Brain pericyte (primary cell): Measurements from ENCODE around the gene STAG2.
"Not testable (repeated sequence)": the region's sequence is repeated elsewhere in the genome, so short reads cannot be mapped to it uniquely, and the experiment has no call there.

Source experiments
- DNase-seq: peaks from one replicate; pipeline ENCODE4 v3.0.0-alpha.2; 2012; ENCODE audit warnings: low read depth, low spot score

The STAG2 gene

GRCh38 chrX:124033821-124034220 lies 72.3 kb downstream of the STAG2 start:
- DNase-seq, result no peak

GRCh38 chrX:124035657-124036056 lies 74.2 kb downstream of the STAG2 start:
- DNase-seq, result no peak

- no peak for DNase-seq
Measured at GRCh38 chrX:124042042-124042441, 80.5 kb downstream of the STAG2 start.

- no peak for DNase-seq
Measured at GRCh38 chrX:124045109-124045508, 83.6 kb downstream of the STAG2 start.

GRCh38 chrX:124084417-124084816 lies 122.9 kb downstream of the STAG2 start:
- DNase-seq, result not testable (repeated sequence)

- DNase-seq, result no peak
Measured at GRCh38 chrX:124085063-124085462, 123.6 kb downstream of the STAG2 start.

GRCh38 chrX:124086411-124086810 lies 124.9 kb downstream of the STAG2 start:
- DNase-seq, result no peak

- no peak for DNase-seq
Measured at GRCh38 chrX:124087000-124087746, 125.7 kb downstream of the STAG2 start.

GRCh38 chrX:124093222-124093621 lies 131.7 kb downstream of the STAG2 start:
- DNase-seq, result no peak

GRCh38 chrX:124097116-124097515 lies 135.6 kb downstream of the STAG2 start:
- DNase-seq, result no peak

- DNase-seq, result no peak
Measured at GRCh38 chrX:124098089-124098488, 136.6 kb downstream of the STAG2 start.

GRCh38 chrX:124103966-124104365 lies 142.5 kb downstream of the STAG2 start:
- no peak for DNase-seq

- DNase-seq, result not testable (repeated sequence)
Measured at GRCh38 chrX:124104512-124104911, 143.0 kb downstream of the STAG2 start.

GRCh38 chrX:124113621-124114600 lies 152.4 kb downstream of the STAG2 start:
- no peak for DNase-seq

GRCh38 chrX:124117325-124117724 lies 155.8 kb downstream of the STAG2 start:
- no peak for DNase-seq

GRCh38 chrX:124125471-124125870 lies 164.0 kb downstream of the STAG2 start:
- no peak for DNase-seq

- DNase-seq, result no peak
Measured at GRCh38 chrX:124127496-124127895, 166.0 kb downstream of the STAG2 start.

- DNase-seq, result not testable (repeated sequence)
Measured at GRCh38 chrX:124132437-124132836, 170.9 kb downstream of the STAG2 start.

GRCh38 chrX:124145749-124146148 lies 184.2 kb downstream of the STAG2 start:
- no peak for DNase-seq

GRCh38 chrX:124151195-124151594 lies 189.7 kb downstream of the STAG2 start:
- no peak for DNase-seq
